GM10847 (cell line): Measurements from ENCODE around the gene KRTAP10-6.
"Not testable (repeated sequence)": the region's sequence is repeated elsewhere in the genome, so short reads cannot be mapped to it uniquely, and the experiment has no call there.

Experiments
- POLR2A ChIP-seq: IDR thresholded peaks from 2 replicates; pipeline ENCODE4 v1.6.1; 2011; ENCODE audit not compliant: insufficient read length; ENCODE audit errors: extremely low read depth

The KRTAP10-6 gene

GRCh38 chr21:44583800-44584147 is 8.5 kb downstream of the KRTAP10-6 start:
- no peak for TF ChIP-seq POLR2A

- TF ChIP-seq POLR2A, result no peak
Observed at GRCh38 chr21:44583089-44583799, 9.1 kb downstream of the KRTAP10-6 start.

GRCh38 chr21:44582055-44582454 is 10.2 kb downstream of the KRTAP10-6 start:
- no peak for TF ChIP-seq POLR2A

- no peak for TF ChIP-seq POLR2A
Observed at GRCh38 chr21:44581158-44581557, 11.1 kb downstream of the KRTAP10-6 start.

GRCh38 chr21:44580231-44580821 is 12.0 kb downstream of the KRTAP10-6 start, which contains the start of gene KRTAP10-5:
KRTAP10-5 (minus strand) TSS chr21:44580604; CDS start chr21:44580578, 26 bp downstream.
- not testable (repeated sequence) for TF ChIP-seq POLR2A

GRCh38 chr21:44579833-44580144 is 12.5 kb downstream of the KRTAP10-6 start:
- TF ChIP-seq POLR2A, result no peak

GRCh38 chr21:44579056-44579832 is 13.1 kb downstream of the KRTAP10-6 start:
- TF ChIP-seq POLR2A, result no peak

GRCh38 chr21:44578371-44579055 is 13.8 kb downstream of the KRTAP10-6 start:
- TF ChIP-seq POLR2A, result no peak

- no peak for TF ChIP-seq POLR2A
Observed at GRCh38 chr21:44576025-44576420, 16.3 kb downstream of the KRTAP10-6 start.

GRCh38 chr21:44575307-44576024 is 16.8 kb downstream of the KRTAP10-6 start:
- TF ChIP-seq POLR2A, result no peak

GRCh38 chr21:44574457-44575306 is 17.6 kb downstream of the KRTAP10-6 start:
- no peak for TF ChIP-seq POLR2A

GRCh38 chr21:44573630-44574456 is 18.5 kb downstream of the KRTAP10-6 start, which contains the start of gene KRTAP10-4:
KRTAP10-4 (plus strand) TSS chr21:44573729; CDS start chr21:44573759, 30 bp downstream.
- TF ChIP-seq POLR2A, result not testable (repeated sequence)

- TF ChIP-seq POLR2A, result no peak
Observed at GRCh38 chr21:44572959-44573583, 19.2 kb downstream of the KRTAP10-6 start.
